Adipocyte (in vitro differentiated cells): ENCODE results near the gene TIGAR.
A peak's percentile ranks its signal among the peaks of the same experiment; 100 is the strongest.

Experiments
- DNase-seq: peaks from one replicate; pipeline ENCODE4 v3.0.0-alpha.2; 2015; ENCODE audit warnings: low read depth
- H3K27me3 ChIP-seq: replicated peaks from 2 replicates; pipeline ENCODE4 v1.7.0; 2013; ENCODE audit warnings: mild to moderate bottlenecking, low read length, moderate library complexity; ENCODE audit not compliant: control insufficient read depth, insufficient read depth
- H3K36me3 ChIP-seq: 2 replicates; pipeline ENCODE4 v1.7.0; 2013; ENCODE audit warnings: low read length, mild to moderate bottlenecking, moderate library complexity; ENCODE audit not compliant: control insufficient read depth, insufficient read depth, severe bottlenecking
- H3K4me1 ChIP-seq: 2 replicates; pipeline ENCODE4 v1.7.0; 2013; ENCODE audit warnings: mild to moderate bottlenecking, low read length, moderate library complexity; ENCODE audit not compliant: control insufficient read depth, insufficient read depth
- H3K4me3 ChIP-seq: 2 replicates; pipeline ENCODE4 v1.7.0; 2013; ENCODE audit warnings: mild to moderate bottlenecking, low read length, moderate library complexity
- H3K9ac ChIP-seq: 2 replicates; pipeline ENCODE4 v1.7.0; 2013; ENCODE audit warnings: mild to moderate bottlenecking, low read length, moderate library complexity
- H3K9me3 ChIP-seq: 2 replicates; pipeline ENCODE4 v1.7.0; 2013; ENCODE audit warnings: mild to moderate bottlenecking, low read length, moderate library complexity; ENCODE audit not compliant: control insufficient read depth

The TIGAR gene

GRCh38 chr12:4320853-4321701, at the start of gene TIGAR:
Gene TIGAR, plus strand, starts transcription at chr12:4321213. Its CDS starts 59 bp downstream, at chr12:4321272.
- Histone ChIP-seq H3K27me3 (no peaks in the 10 kb centered on the region), H3K4me1 (peaks cover 18% of the 10 kb centered on the region), H3K36me3 (no peaks in the 10 kb centered on the region), H3K9ac (peak within 1 kb of the TSS; percentile 90), H3K4me3 (peak within 1 kb of the TSS; percentile 93), H3K9me3 (no peaks in the 10 kb centered on the region)
- DNase-seq: peak; percentile 99

GRCh38 chr12:4271717-4272423, 49.1 kb upstream of the TIGAR start:
- H3K27me3 ChIP-seq: peaks cover 13% of the 10 kb centered on the region
- H3K36me3 ChIP-seq: peaks cover 8% of the 10 kb centered on the region
- DNase-seq: peak; percentile 57
- H3K9ac ChIP-seq: peak overlapping the region; percentile 76
- no peaks in the 10 kb centered on the region for H3K9me3 ChIP-seq
- H3K4me3 ChIP-seq: peak overlapping the region; percentile 78
- H3K4me1 ChIP-seq: peaks cover 41% of the 10 kb centered on the region

GRCh38 chr12:4272424-4273272, 48.4 kb upstream of the TIGAR start:
- peaks cover 9% of the 10 kb centered on the region for H3K27me3 ChIP-seq
- peak; percentile 7 for DNase-seq
- H3K36me3 ChIP-seq: peaks cover 14% of the 10 kb centered on the region
- no peaks in the 10 kb centered on the region for H3K9me3 ChIP-seq
- H3K4me1 ChIP-seq: peaks cover 48% of the 10 kb centered on the region
- peak overlapping the region; percentile 76 for H3K4me3 ChIP-seq
- H3K9ac ChIP-seq: peak overlapping the region; percentile 66

- no peaks in the 10 kb centered on the region for H3K9me3 ChIP-seq
- no peak for DNase-seq
- peak overlapping the region; percentile 66 for H3K9ac ChIP-seq
- peaks cover 9% of the 10 kb centered on the region for H3K27me3 ChIP-seq
- peaks cover 19% of the 10 kb centered on the region for H3K36me3 ChIP-seq
- H3K4me1 ChIP-seq: peaks cover 48% of the 10 kb centered on the region
- peak overlapping the region; percentile 76 for H3K4me3 ChIP-seq
Measured at GRCh38 chr12:4273273-4273651, 47.8 kb upstream of the TIGAR start.

- Histone ChIP-seq H3K27me3 (peaks cover 9% of the 10 kb centered on the region), H3K9me3 (no peaks in the 10 kb centered on the region), H3K36me3 (peaks cover 19% of the 10 kb centered on the region), H3K9ac (peak within 1 kb of the TSS; percentile 89), H3K4me3 (peak within 1 kb of the TSS; percentile 93), H3K4me1 (peaks cover 48% of the 10 kb centered on the region)
- peak; percentile 83 for DNase-seq
Measured at GRCh38 chr12:4273652-4274395, 47.2 kb upstream of the TIGAR start, which contains the start of gene CCND2. Gene CCND2, plus strand, starts transcription at chr12:4273762. Its CDS starts 279 bp downstream, at chr12:4274041.

- DNase-seq: peak; percentile 32
- Histone ChIP-seq H3K4me3 (peak overlapping the region; percentile 93), H3K4me1 (peaks cover 54% of the 10 kb centered on the region), H3K36me3 (peaks cover 22% of the 10 kb centered on the region), H3K9me3 (no peaks in the 10 kb centered on the region), H3K27me3 (peaks cover 9% of the 10 kb centered on the region), H3K9ac (peak overlapping the region; percentile 89)
Measured at GRCh38 chr12:4274396-4275015, 46.5 kb upstream of the TIGAR start.

GRCh38 chr12:4275016-4275869, 45.8 kb upstream of the TIGAR start:
- DNase-seq: peak; percentile 60
- peak overlapping the region; percentile 93 for H3K4me3 ChIP-seq
- peaks cover 56% of the 10 kb centered on the region for H3K4me1 ChIP-seq
- H3K9me3 ChIP-seq: no peaks in the 10 kb centered on the region
- H3K36me3 ChIP-seq: peaks cover 29% of the 10 kb centered on the region
- H3K9ac ChIP-seq: peak overlapping the region; percentile 89
- H3K27me3 ChIP-seq: peaks cover 6% of the 10 kb centered on the region

GRCh38 chr12:4275870-4276301, 45.1 kb upstream of the TIGAR start:
- H3K4me3 ChIP-seq: peak overlapping the region; percentile 93
- H3K9ac ChIP-seq: peak overlapping the region; percentile 89
- H3K9me3 ChIP-seq: no peaks in the 10 kb centered on the region
- peaks cover 58% of the 10 kb centered on the region for H3K4me1 ChIP-seq
- H3K27me3 ChIP-seq: peaks cover under 1% of the 10 kb centered on the region
- peaks cover 29% of the 10 kb centered on the region for H3K36me3 ChIP-seq
- no peak for DNase-seq

- H3K36me3 ChIP-seq: peaks cover 29% of the 10 kb centered on the region
- H3K4me3 ChIP-seq: peak overlapping the region; percentile 93
- H3K9me3 ChIP-seq: no peaks in the 10 kb centered on the region
- H3K4me1 ChIP-seq: peaks cover 64% of the 10 kb centered on the region
- DNase-seq: peak; percentile 95
- no peaks in the 10 kb centered on the region for H3K27me3 ChIP-seq
- H3K9ac ChIP-seq: peak overlapping the region; percentile 89
Measured at GRCh38 chr12:4276524-4277204, 44.3 kb upstream of the TIGAR start.
